ENCODE data around the gene RPAP3.

RPAP3 gene

GRCh38 chr12:47611906-47612305 is 93.9 kb downstream of the RPAP3 start:
- no peak overlapping the region for H2AFZ ChIP-seq (ENCODE audit: low read length)
- no peaks in the 10 kb centered on the region for H3K27me3 ChIP-seq (ENCODE audit: insufficient read depth, low read length, poor library complexity, severe bottlenecking)
- TF ChIP-seq EZH2phosphoT487 (IDR thresholded peaks at IDR 0.05; ENCODE audit: borderline replicate concordance) (no peak), CTCF (conservative IDR thresholded peaks at IDR 0.05; ENCODE audit: low read length) (no peak)
- no peaks in the 10 kb centered on the region for H3K79me2 ChIP-seq (ENCODE audit: insufficient read depth, low read length)
- H3K4me3 ChIP-seq (ENCODE audit: low read length, poor library complexity, severe bottlenecking), result no peak overlapping the region
- H3K4me2 ChIP-seq (ENCODE audit: low read depth, low read length, poor library complexity, severe bottlenecking), result no peak overlapping the region
- no peaks in the 10 kb centered on the region for H4K20me1 ChIP-seq (ENCODE audit: insufficient read depth, low read length, poor library complexity, severe bottlenecking)
- H3K4me1 ChIP-seq (ENCODE audit: insufficient read depth, low read length, poor library complexity, severe bottlenecking), result no peaks in the 10 kb centered on the region
- no peaks in the 10 kb centered on the region for H3K9me2 ChIP-seq (replicated peaks; ENCODE audit: low read depth, low read length)
- H3K36me3 ChIP-seq (ENCODE audit: insufficient read depth, low read length), result no peaks in the 10 kb centered on the region
- peaks cover 19% of the 10 kb centered on the region; the same call in 1 of the 2 replicates for H3K9me3 ChIP-seq (ENCODE audit: insufficient read depth, low read depth, low read length)
- H3F3A ChIP-seq (ENCODE audit: low read depth), result no peaks in the 10 kb centered on the region
- no peak overlapping the region for H3K9ac ChIP-seq (ENCODE audit: low read depth, low read length, poor library complexity, severe bottlenecking)
